WTC11 (cell line): ENCODE data around the gene CA10.

Experiments
- CBFB ChIP-seq: sonication (generic); formaldehyde crosslinking; IDR thresholded peaks from 2 replicates; pipeline ENCODE4 v1.8.1; 2022; ENCODE audit warnings: mild to moderate bottlenecking, low read depth, missing genetic modification reagents
- ESRRA ChIP-seq: sonication (generic); formaldehyde crosslinking; IDR thresholded peaks from 2 replicates; pipeline ENCODE4 v1.8.1; 2022; ENCODE audit warnings: mild to moderate bottlenecking, missing genetic modification reagents, borderline replicate concordance
- ETV6 ChIP-seq: sonication (generic); formaldehyde crosslinking; IDR thresholded peaks from 2 replicates; pipeline ENCODE4 v1.8.1; 2022; ENCODE audit warnings: mild to moderate bottlenecking, missing genetic modification reagents
- TP53 ChIP-seq: sonication (generic); formaldehyde crosslinking; IDR thresholded peaks from 2 replicates; pipeline ENCODE4 v1.8.1; 2023; ENCODE audit warnings: mild to moderate bottlenecking, missing genetic modification reagents
- ZNF317 ChIP-seq: sonication (generic); formaldehyde crosslinking; IDR thresholded peaks from 2 replicates; pipeline ENCODE4 v1.8.1; 2023; ENCODE audit warnings: low read depth, mild to moderate bottlenecking, moderate library complexity, missing genetic modification reagents, borderline replicate concordance
- TF ChIP-seq, protein P1 (sequence below): fragments of 200-600 bp; IDR thresholded peaks from 2 replicates; pipeline ENCODE4 v1.8.0; 2022; ENCODE audit warnings: antibody characterized with exemption

DNA sequence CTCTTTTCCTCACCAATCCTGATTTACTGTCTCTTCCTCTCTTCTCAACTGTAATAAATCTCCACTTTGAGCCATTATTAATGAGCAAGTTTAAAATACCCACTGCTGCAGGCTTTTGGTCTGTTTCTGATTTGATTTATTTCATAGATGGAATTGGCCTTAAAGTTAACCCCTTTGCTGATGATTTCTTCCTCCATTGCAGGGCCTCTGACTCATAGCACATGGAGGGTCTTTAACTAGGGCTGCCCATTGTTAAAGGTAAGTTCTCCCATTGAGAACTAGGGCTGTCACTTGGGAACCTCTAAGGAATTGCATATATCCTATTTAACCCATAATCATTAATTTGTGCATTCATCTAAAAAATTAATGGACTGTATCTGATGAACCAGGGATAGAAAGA, 221.2 kb downstream of the CA10 start:
- TF ChIP-seq ETV6 (CRISPR knock-in tag): no peak
- TF ChIP-seq, protein P1, sequence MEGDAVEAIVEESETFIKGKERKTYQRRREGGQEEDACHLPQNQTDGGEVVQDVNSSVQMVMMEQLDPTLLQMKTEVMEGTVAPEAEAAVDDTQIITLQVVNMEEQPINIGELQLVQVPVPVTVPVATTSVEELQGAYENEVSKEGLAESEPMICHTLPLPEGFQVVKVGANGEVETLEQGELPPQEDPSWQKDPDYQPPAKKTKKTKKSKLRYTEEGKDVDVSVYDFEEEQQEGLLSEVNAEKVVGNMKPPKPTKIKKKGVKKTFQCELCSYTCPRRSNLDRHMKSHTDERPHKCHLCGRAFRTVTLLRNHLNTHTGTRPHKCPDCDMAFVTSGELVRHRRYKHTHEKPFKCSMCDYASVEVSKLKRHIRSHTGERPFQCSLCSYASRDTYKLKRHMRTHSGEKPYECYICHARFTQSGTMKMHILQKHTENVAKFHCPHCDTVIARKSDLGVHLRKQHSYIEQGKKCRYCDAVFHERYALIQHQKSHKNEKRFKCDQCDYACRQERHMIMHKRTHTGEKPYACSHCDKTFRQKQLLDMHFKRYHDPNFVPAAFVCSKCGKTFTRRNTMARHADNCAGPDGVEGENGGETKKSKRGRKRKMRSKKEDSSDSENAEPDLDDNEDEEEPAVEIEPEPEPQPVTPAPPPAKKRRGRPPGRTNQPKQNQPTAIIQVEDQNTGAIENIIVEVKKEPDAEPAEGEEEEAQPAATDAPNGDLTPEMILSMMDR: no peak
- no peak for TF ChIP-seq ZNF317
- no peak for TF ChIP-seq CBFB (CRISPR knock-in tag)
- no peak for TF ChIP-seq TP53 (CRISPR knock-in tag)
- no peak for TF ChIP-seq ESRRA
